Measurements from ENCODE around the gene EMILIN3. TPM values are rescaled to one million over a fixed set of nuclear protein-coding genes. Genes with fewer than 3 reads are reported as not detected.

EMILIN3 gene
- total and polyA plus RNA-seq, 2 of the 8 experiments (the other 6 are each of a cell fraction or from before 2014, with no cell fraction given), result 3.8 to 5.2 TPM

- no peak overlapping the region for H2BK12ac ChIP-seq (ENCODE audit: low read depth, low read length)
- no peak overlapping the region for H2BK120ac ChIP-seq (replicated peaks; ENCODE audit: low read depth, low read length)
- no peaks in the 10 kb centered on the region for H3K9me3 ChIP-seq (ENCODE audit: insufficient read depth in 2 of 2, low read depth in 1 of 2, low read length in 1 of 2)
- H3K4me1 ChIP-seq (replicated peaks in 1 of 4; ENCODE audit: control insufficient read depth in 3 of 4, insufficient read depth in 4 of 4, low read length in 3 of 4), result no peaks in the 10 kb centered on the region
- H2BK5ac ChIP-seq (ENCODE audit: low read depth, low read length), result no peak overlapping the region
- no peak overlapping the region for H4K8ac ChIP-seq (ENCODE audit: extremely low read depth, insufficient read depth, low read length)
- no peak overlapping the region for H3K27ac ChIP-seq (ENCODE audit: low read depth, low read length)
- FAIRE-seq, result no peak
- POLR2A ChIA-PET (ENCODE audit: partially characterized antibody), result interaction anchor here (0.5 to 1.3 kb wide), 4 partner anchors 9 to 368 kb away, joined by 3 read pairs; no protein-coding TSS in a partner anchor
- H3K18ac ChIP-seq (ENCODE audit: extremely low read depth, low read length), result no peak overlapping the region
- no peaks in the 10 kb centered on the region for H3K36me3 ChIP-seq (ENCODE audit: control insufficient read depth in 2 of 4, insufficient read depth in 4 of 4, low read length in 3 of 4)
- no peak overlapping the region for H3K9ac ChIP-seq (replicated peaks in 1 of 4; ENCODE audit: extremely low read depth in 1 of 4, low read depth in 3 of 4, low read length in 3 of 4)
- H3K56ac ChIP-seq (replicated peaks; ENCODE audit: insufficient read length, low read depth, low read length), result no peak overlapping the region
- H3K27me3 ChIP-seq (replicated peaks in 1 of 4; ENCODE audit: control insufficient read depth in 3 of 4, extremely low read depth in 1 of 4, insufficient read depth in 3 of 4, low read length in 3 of 4), result no peaks in the 10 kb centered on the region
- 83% methylated on average over 7 of the region's 7 CpGs; no CpG with 5 or more reads in 1 of the 2 experiments for WGBS, 2 experiments (ENCODE audit: extremely low coverage in 1 of 2, insufficient coverage in 1 of 2, insufficient read length in 1 of 2, insufficient replicate concordance in 2 of 2, low coverage in 1 of 2, low lambda C conversion rate in 2 of 2, missing lambda C conversion rate in 1 of 2)
- no peaks in the 10 kb centered on the region for H3K23me2 ChIP-seq (ENCODE audit: low read depth, low read length)
- H2AK5ac ChIP-seq (ENCODE audit: low read depth, low read length), result no peak overlapping the region
- no peak overlapping the region for H4K5ac ChIP-seq (ENCODE audit: insufficient read length, low read depth, low read length)
- DNase-seq (ENCODE audit: low read depth in 1 of 2, low spot score in 2 of 2), result no peak
- H4K91ac ChIP-seq (replicated peaks; ENCODE audit: insufficient read length, low read length), result no peak overlapping the region
- no peaks in the 10 kb centered on the region for H3K79me2 ChIP-seq (ENCODE audit: control insufficient read depth in 1 of 2, insufficient read depth in 2 of 2, low read length in 2 of 2)
- H2AFZ ChIP-seq (ENCODE audit: low read length), result no peak overlapping the region
- H3K4me2 ChIP-seq (ENCODE audit: insufficient read depth in 1 of 2, low read depth in 2 of 2, low read length in 2 of 2), result no peak overlapping the region
- H2BK15ac ChIP-seq (ENCODE audit: low read length), result no peak overlapping the region
- H2BK20ac ChIP-seq (ENCODE audit: low read length), result no peak overlapping the region
- H3K14ac ChIP-seq (ENCODE audit: insufficient read length), result no peak overlapping the region
- H3K4ac ChIP-seq (replicated peaks; ENCODE audit: insufficient read length, low read depth, low read length), result no peak overlapping the region
- no peaks in the 10 kb centered on the region for H3K79me1 ChIP-seq (ENCODE audit: low read depth, low read length)
- CTCF ChIA-PET (ENCODE audit: partially characterized antibody), result interaction anchor here (1.0 to 2.2 kb wide), 4 partner anchors 15 to 183 kb away, joined by 3 to 8 read pairs (median 4); partner anchors contain the start of gene LPIN3
- H3K4me3 ChIP-seq (ENCODE audit: extremely low read depth in 1 of 4, insufficient read depth in 2 of 4, low read depth in 3 of 4, low read length in 4 of 4), result no peak overlapping the region
- no peak overlapping the region for H3K23ac ChIP-seq (ENCODE audit: insufficient read length)
- no peak for TF ChIP-seq CBX8 (IDR thresholded peaks at IDR 0.05; ENCODE audit: borderline replicate concordance, low read depth, low read length)
- no peak for TF ChIP-seq CTBP2 (IDR thresholded peaks at IDR 0.05; ENCODE audit: borderline replicate concordance, insufficient read depth, insufficient read length, low read length)
- no peak for TF ChIP-seq CREB1 (IDR thresholded peaks at IDR 0.05)
- no peak for TF ChIP-seq SUZ12 (IDR thresholded peaks at IDR 0.05; ENCODE audit: low read length)
- H4K20me1 ChIP-seq (replicated peaks in 1 of 2; ENCODE audit: control insufficient read depth in 1 of 2, insufficient read depth in 2 of 2, low read length in 2 of 2), result peaks cover 0 to 3% of the 10 kb centered on the region in 2 experiments
These were observed 10.9 kb downstream of the EMILIN3 start for GRCh38 chr20:41355598-41356203.

Measured in H1 (cell line).